Thyroid gland (tissue), 4 donors: Measurements from ENCODE around the gene MOCOS. TPM values are rescaled to one million over a fixed set of nuclear protein-coding genes. Genes with fewer than 3 reads are reported as not detected.

ENCODE experiments used
- DNase-seq, 2 donors: peaks; one replicate each; pipeline ENCODE4 v3.0.0-alpha.2; 2019
- H3K27ac ChIP-seq, 3 donors: fragments of 200-600 bp; sonication (generic); 1 replicate in 2 of 3; 2 replicates in 1 of 3; pipeline ENCODE4 v1.5.1; 2016 to 2019; ENCODE audit warnings: mild to moderate bottlenecking in 1 of 3, moderate library complexity in 1 of 3
- H3K27me3 ChIP-seq: fragments of 200-600 bp; sonication (generic); one replicate; pipeline ENCODE4 v1.5.1; 2019
- H3K36me3 ChIP-seq, 2 donors: fragments of 200-600 bp; sonication (generic); one replicate each; pipeline ENCODE4 v1.5.1; 2016 to 2019
- H3K4me1 ChIP-seq, 2 donors: fragments of 200-600 bp; sonication (generic); one replicate each; pipeline ENCODE4 v1.5.1; 2017 to 2019
- H3K4me3 ChIP-seq, 3 donors: fragments of 200-600 bp; sonication (generic); replicated peaks in 1 of 3; 1 replicate in 2 of 3; 2 replicates in 1 of 3; pipeline ENCODE4 v1.5.1; 2016; ENCODE audit warnings: mild to moderate bottlenecking in 1 of 3
- H3K9me3 ChIP-seq: fragments of 200-600 bp; sonication (generic); one replicate; pipeline ENCODE4 v1.5.1; 2017
- POLR2A ChIP-seq, 2 donors: fragments of 450-650 bp; IDR thresholded peaks; one replicate each; pipeline ENCODE4 v1.6.1; 2017; ENCODE audit warnings: antibody characterized with exemption in 2 of 2, mild to moderate bottlenecking in 2 of 2, moderate library complexity in 1 of 2
- WGBS, 2 donors: methylation state at CpG; one replicate each; pipeline ENCODE4 v1.1.5; 2017; 5-methylcytosine and 5-hydroxymethylcytosine counted together
- intact Hi-C: fragments of 100-400 bp; cut with DNase I; formaldehyde crosslinking; loops from one replicate; pipeline ENCODE4 v1.15.1; 2023
- total RNA-seq, 4 donors: library from RNA; depleted of rRNA; stranded (reverse); fragments of >200 nt; gene quantifications; one replicate each; pipeline ENCODE4 v1.2.3, GENCODE V29; 2016
- TF ChIP-seq, protein P1 (sequence below), 6 experiments: fragments of 200-600 bp in 3 of 6; fragments of 450-650 bp in 3 of 6; sonication (generic) in 3 of 6; IDR thresholded peaks; one replicate each; pipeline ENCODE4 v1.5.1; 2016 to 2019; ENCODE audit warnings: antibody characterized with exemption in 6 of 6, mild to moderate bottlenecking in 2 of 6, inconsistent platforms in 1 of 6, moderate library complexity in 1 of 6

Gene MOCOS
- total RNA-seq, 4 donors from 2014 or later, result 0.45 to 1.0 (median 0.75) TPM

DNA sequence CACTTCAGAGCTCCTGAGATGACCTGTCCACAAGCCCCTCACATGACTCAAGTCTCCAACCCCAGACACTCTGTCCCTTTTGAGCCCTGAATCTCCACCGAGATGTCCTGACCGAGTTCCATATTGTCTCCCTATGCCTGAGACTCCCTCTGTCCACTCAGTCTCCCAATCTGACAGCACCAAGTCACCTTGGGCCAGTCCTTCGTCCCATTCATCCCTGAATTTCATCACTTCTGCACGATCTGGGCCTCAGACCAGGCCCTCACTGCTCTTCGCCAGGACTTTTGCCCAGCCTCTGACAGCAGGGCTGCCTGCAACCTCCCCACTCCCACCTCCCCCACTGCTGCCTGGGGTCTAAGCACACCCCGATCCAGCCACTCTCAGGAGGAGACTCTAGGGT lies 4.3 kb upstream of the MOCOS start:
- Histone ChIP-seq H3K27ac (no peak overlapping the region), H3K27me3 (no peaks in the 10 kb centered on the region), H3K4me3 (no peak overlapping the region), H3K9me3 (no peaks in the 10 kb centered on the region), H3K4me1 (peaks cover 4 to 14% of the 10 kb centered on the region in 2 donors), H3K36me3 (no peaks in the 10 kb centered on the region)
- no peak for DNase-seq
- intact Hi-C loops, result no loop called here
- WGBS, 2 donors, result 88 to 89% methylated on average over 6 of the region's 6 CpGs
- TF ChIP-seq POLR2A (IDR thresholded peaks at IDR 0.05), result no peak
- TF ChIP-seq, protein P1, sequence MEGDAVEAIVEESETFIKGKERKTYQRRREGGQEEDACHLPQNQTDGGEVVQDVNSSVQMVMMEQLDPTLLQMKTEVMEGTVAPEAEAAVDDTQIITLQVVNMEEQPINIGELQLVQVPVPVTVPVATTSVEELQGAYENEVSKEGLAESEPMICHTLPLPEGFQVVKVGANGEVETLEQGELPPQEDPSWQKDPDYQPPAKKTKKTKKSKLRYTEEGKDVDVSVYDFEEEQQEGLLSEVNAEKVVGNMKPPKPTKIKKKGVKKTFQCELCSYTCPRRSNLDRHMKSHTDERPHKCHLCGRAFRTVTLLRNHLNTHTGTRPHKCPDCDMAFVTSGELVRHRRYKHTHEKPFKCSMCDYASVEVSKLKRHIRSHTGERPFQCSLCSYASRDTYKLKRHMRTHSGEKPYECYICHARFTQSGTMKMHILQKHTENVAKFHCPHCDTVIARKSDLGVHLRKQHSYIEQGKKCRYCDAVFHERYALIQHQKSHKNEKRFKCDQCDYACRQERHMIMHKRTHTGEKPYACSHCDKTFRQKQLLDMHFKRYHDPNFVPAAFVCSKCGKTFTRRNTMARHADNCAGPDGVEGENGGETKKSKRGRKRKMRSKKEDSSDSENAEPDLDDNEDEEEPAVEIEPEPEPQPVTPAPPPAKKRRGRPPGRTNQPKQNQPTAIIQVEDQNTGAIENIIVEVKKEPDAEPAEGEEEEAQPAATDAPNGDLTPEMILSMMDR (IDR thresholded peaks at IDR 0.05), result no peak

DNA sequence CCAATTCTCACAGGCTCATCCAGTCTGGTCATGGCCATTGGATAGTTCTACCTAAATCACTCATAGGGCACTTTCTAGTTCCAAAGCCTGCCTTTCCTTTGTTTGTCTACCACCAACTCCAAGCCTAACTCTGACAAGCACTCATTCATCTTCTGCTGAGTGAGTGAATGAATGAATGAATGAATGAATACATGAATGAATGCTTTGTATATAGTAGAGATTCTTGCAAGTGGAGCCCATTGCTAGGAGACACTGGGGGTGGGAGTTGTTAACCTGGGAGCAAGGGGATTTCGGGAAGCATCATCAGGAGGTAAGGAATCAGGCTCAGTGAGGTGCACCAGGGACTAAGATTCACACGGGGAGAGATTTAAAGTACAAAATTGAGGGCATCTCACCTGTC lies 3.3 kb upstream of the MOCOS start:
- no peaks in the 10 kb centered on the region for H3K36me3 ChIP-seq
- no peak overlapping the region for H3K4me3 ChIP-seq
- DNase-seq, result no peak
- 81 to 94% methylated on average over 2 of the region's 2 CpGs for WGBS, 2 donors
- no peaks in the 10 kb centered on the region for H3K9me3 ChIP-seq
- H3K27me3 ChIP-seq, result no peaks in the 10 kb centered on the region
- peaks cover 4 to 14% of the 10 kb centered on the region in 2 donors for H3K4me1 ChIP-seq
- TF ChIP-seq, protein P1 (IDR thresholded peaks at IDR 0.05), result no peak
- TF ChIP-seq POLR2A (IDR thresholded peaks at IDR 0.05), result no peak
- no peak overlapping the region for H3K27ac ChIP-seq
- intact Hi-C loops, result no loop called here

DNA sequence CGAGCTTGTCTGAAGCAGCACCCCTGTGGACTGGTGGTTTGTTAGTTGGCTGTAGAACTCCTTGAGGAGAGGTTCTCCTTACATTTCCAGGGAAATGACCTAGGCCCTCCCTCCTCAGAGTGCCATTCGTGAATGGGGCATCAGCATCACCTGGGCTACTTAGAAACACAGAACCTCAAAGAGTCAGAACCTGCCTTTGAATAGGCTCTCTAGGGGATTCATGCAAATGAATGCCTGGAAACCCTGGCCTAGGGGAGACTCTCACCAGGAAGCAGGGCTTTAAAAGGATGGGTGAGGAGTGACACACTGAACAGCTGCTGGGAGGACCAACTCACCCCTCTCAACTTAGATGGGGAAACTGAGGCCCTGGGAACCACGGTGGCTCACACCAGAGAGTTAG lies 2.1 kb upstream of the MOCOS start:
- Histone ChIP-seq H3K9me3 (no peaks in the 10 kb centered on the region), H3K27me3 (no peaks in the 10 kb centered on the region), H3K27ac (no peak overlapping the region), H3K36me3 (no peaks in the 10 kb centered on the region), H3K4me3 (no peak overlapping the region), H3K4me1 (peaks cover 4 to 7% of the 10 kb centered on the region in 2 donors)
- TF ChIP-seq, protein P1 (IDR thresholded peaks at IDR 0.05), result no peak
- TF ChIP-seq POLR2A (IDR thresholded peaks at IDR 0.05), result no peak
- no peak for DNase-seq
- WGBS, 2 donors, result 76 to 98% methylated on average over 2 to 3 of the region's 3 CpGs
- intact Hi-C loops, result no loop called here

DNA sequence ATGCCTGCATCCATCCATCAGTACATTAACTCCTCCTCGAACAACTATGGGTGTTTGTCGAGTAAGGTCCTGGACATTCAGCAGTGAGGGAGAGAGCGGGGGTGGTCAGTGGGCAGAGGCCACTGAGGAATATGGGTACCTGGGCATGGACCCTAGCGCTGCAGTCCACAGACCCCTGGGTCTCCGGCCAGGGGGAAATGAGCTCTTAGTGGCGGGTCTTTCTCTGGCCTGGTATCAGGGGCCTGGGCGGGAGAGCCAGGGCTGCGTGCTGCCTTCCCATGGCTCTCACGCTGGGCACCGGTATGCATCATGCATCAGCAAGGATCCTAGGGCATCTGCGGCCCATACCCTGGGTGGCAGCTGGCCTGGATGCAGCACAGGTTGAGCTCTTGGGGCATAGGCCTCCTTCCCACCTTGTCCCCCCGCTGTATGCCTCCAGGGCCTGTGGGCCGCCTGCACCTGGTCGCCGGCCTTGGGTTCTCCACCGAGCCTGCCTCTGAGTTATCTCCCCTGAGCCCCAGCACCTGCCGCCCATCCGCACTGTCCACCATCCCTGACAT lies 1.3 kb upstream of the MOCOS start:
- peaks cover 4 to 5% of the 10 kb centered on the region in 2 donors for H3K4me1 ChIP-seq
- TF ChIP-seq, protein P1 (IDR thresholded peaks at IDR 0.05), result no peak
- TF ChIP-seq POLR2A (IDR thresholded peaks at IDR 0.05), result no peak
- no peak for DNase-seq
- H3K9me3 ChIP-seq, result no peaks in the 10 kb centered on the region
- no peak overlapping the region for H3K27ac ChIP-seq
- no peaks in the 10 kb centered on the region for H3K36me3 ChIP-seq
- no peaks in the 10 kb centered on the region for H3K27me3 ChIP-seq
- WGBS, 2 donors, result 79 to 87% methylated on average over 16 to 17 of the region's 18 CpGs
- intact Hi-C loops, result no loop called here
- H3K4me3 ChIP-seq, result peak overlapping the region in 1 of 3 donors; percentile 54

DNA sequence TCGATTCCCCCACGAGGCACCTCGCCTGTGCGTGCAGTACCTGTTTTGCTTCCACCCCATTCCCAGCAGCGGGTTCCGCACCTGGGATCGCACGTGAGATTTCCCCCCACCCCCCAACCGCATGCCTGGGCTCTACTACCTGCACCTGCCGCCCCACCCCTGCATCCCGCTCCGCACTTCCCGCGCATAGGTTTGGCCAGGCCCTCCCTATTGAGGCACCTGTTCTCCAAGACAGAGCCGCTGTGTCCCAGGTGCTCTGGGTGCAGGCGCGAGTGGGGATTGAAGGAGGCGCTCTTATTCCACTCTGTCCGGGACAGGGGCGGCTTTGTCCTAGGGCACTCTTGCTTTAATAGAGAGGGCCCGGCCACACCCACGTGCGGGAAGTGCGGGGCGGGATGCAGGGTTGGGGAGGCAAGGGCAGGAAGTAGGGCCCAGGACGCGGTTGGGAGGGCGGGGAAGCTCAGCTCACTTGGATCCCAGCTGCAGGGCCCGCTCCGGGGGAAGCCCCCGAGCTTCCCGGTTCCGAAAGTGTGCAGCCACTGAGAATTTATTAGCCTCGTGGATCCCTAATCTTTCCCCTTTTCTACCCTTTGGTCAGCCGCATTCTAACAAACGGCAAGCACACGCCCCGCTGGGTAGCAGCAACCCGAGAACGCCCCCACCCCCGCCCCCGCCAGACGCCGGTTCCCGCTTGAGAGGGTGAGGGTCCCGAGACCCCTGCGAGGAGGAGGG lies 670 bp upstream of the MOCOS start:
- DNase-seq, result peak; percentile 33 to 38
- TF ChIP-seq, protein P1 (IDR thresholded peaks at IDR 0.05), result no peak
- no peak for TF ChIP-seq POLR2A (IDR thresholded peaks at IDR 0.05)
- H3K27me3 ChIP-seq, result no peaks in the 10 kb centered on the region
- H3K9me3 ChIP-seq, result no peaks in the 10 kb centered on the region
- H3K4me1 ChIP-seq, result peaks cover 4 to 5% of the 10 kb centered on the region in 2 donors
- H3K27ac ChIP-seq, result no peak overlapping the region
- intact Hi-C loops, result no loop called here
- 10 to 15% methylated on average over 29 to 39 of the region's 47 CpGs for WGBS, 2 donors
- H3K4me3 ChIP-seq, result peak overlapping the region; percentile 39 to 70 (median 54)
- no peaks in the 10 kb centered on the region for H3K36me3 ChIP-seq
